Liver (tissue), 3 donors: Measurements from ENCODE around the gene DUSP2.

Source experiments
- EGR1 ChIP-seq, 2 donors: IDR thresholded peaks; 2 replicates each; pipeline ENCODE4 v1.6.1; 2016 to 2018; ENCODE audit warnings: antibody characterized with exemption in 2 of 2, low read depth in 2 of 2
- GABPA ChIP-seq, 2 donors: IDR thresholded peaks in 1 of 2; conservative IDR thresholded peaks in 1 of 2; 2 replicates each; pipeline ENCODE4 v1.6.1; 2016; ENCODE audit warnings: antibody characterized with exemption in 2 of 2, mild to moderate bottlenecking in 1 of 2, moderate library complexity in 1 of 2
- HNF4G ChIP-seq: IDR thresholded peaks from 2 replicates; pipeline ENCODE4 v1.6.1; 2016; ENCODE audit warnings: antibody characterized with exemption
- RAD21 ChIP-seq, 2 donors: IDR thresholded peaks; 2 replicates each; pipeline ENCODE4 v1.6.1; 2016; ENCODE audit warnings: antibody characterized with exemption in 2 of 2, mild to moderate bottlenecking in 2 of 2
- SP1 ChIP-seq: IDR thresholded peaks from 2 replicates; pipeline ENCODE4 v1.6.1; 2018; ENCODE audit warnings: antibody characterized with exemption, mild to moderate bottlenecking
- TAF1 ChIP-seq: conservative IDR thresholded peaks from 2 replicates; pipeline ENCODE4 v1.6.1; 2016; ENCODE audit warnings: antibody characterized with exemption, mild to moderate bottlenecking
- YY1 ChIP-seq: IDR thresholded peaks from 2 replicates; pipeline ENCODE4 v1.6.1; 2016; ENCODE audit warnings: antibody characterized with exemption, mild to moderate bottlenecking
- TF ChIP-seq, protein P1 (sequence below): fragments of 150-350 bp; IDR thresholded peaks from 2 replicates; pipeline ENCODE4 v1.5.1; 2017; ENCODE audit warnings: improper control_type of control experiment, low read depth, low read length; ENCODE audit not compliant: missing input control
- TF ChIP-seq, protein P2 (sequence below): IDR thresholded peaks from 2 replicates; pipeline ENCODE4 v1.6.1; 2016; ENCODE audit warnings: antibody characterized with exemption
- TF ChIP-seq, protein P3 (sequence below): IDR thresholded peaks from 2 replicates; pipeline ENCODE4 v1.6.1; 2016; ENCODE audit warnings: antibody characterized with exemption, mild to moderate bottlenecking
- TF ChIP-seq, protein P4 (sequence below): IDR thresholded peaks from 2 replicates; pipeline ENCODE4 v1.6.1; 2016; ENCODE audit warnings: antibody characterized with exemption
- donor health status: healthy.
- donor health status: healthy.

DNA sequence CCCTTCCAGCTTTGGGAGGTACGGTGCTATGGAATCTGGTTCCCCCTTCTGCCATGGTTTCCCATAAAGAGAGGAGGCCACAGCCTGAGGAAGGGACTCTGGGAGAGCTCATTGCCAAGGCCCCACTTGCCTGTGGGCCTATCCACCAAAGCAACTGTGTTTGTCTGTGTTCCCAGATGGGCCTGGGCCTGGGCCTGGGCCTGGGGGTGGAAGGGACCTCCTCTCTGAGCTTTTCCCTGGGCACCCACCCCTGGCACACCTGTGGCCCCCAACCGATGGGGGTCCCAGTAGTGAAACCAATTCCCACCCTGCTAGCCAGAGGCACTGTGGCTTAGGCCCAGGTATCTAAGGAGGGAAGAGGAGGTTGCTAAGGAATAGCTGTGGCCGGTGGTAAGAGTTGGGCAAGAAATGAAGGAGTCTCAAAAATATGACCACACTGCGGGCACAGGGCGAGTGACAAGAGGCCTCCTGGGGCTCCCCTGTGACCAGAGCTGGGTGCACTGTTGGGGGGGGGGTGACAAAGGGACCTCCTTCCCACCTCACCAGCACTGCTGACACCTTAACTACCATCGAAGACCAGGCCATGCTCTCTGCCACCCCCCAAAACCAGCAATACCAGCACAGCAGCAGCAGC, 4.9 kb upstream of the DUSP2 start:
- TF ChIP-seq, protein P1, sequence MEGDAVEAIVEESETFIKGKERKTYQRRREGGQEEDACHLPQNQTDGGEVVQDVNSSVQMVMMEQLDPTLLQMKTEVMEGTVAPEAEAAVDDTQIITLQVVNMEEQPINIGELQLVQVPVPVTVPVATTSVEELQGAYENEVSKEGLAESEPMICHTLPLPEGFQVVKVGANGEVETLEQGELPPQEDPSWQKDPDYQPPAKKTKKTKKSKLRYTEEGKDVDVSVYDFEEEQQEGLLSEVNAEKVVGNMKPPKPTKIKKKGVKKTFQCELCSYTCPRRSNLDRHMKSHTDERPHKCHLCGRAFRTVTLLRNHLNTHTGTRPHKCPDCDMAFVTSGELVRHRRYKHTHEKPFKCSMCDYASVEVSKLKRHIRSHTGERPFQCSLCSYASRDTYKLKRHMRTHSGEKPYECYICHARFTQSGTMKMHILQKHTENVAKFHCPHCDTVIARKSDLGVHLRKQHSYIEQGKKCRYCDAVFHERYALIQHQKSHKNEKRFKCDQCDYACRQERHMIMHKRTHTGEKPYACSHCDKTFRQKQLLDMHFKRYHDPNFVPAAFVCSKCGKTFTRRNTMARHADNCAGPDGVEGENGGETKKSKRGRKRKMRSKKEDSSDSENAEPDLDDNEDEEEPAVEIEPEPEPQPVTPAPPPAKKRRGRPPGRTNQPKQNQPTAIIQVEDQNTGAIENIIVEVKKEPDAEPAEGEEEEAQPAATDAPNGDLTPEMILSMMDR: no peak
- TF ChIP-seq, protein P2, sequence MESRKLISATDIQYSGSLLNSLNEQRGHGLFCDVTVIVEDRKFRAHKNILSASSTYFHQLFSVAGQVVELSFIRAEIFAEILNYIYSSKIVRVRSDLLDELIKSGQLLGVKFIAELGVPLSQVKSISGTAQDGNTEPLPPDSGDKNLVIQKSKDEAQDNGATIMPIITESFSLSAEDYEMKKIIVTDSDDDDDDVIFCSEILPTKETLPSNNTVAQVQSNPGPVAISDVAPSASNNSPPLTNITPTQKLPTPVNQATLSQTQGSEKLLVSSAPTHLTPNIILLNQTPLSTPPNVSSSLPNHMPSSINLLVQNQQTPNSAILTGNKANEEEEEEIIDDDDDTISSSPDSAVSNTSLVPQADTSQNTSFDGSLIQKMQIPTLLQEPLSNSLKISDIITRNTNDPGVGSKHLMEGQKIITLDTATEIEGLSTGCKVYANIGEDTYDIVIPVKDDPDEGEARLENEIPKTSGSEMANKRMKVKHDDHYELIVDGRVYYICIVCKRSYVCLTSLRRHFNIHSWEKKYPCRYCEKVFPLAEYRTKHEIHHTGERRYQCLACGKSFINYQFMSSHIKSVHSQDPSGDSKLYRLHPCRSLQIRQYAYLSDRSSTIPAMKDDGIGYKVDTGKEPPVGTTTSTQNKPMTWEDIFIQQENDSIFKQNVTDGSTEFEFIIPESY: no peak
- no peak for TF ChIP-seq YY1
- no peak for TF ChIP-seq RAD21 (IDR thresholded peaks at IDR 0.05)
- TF ChIP-seq TAF1: no peak
- no peak for TF ChIP-seq SP1
- TF ChIP-seq HNF4G: no peak
- TF ChIP-seq, protein P3, sequence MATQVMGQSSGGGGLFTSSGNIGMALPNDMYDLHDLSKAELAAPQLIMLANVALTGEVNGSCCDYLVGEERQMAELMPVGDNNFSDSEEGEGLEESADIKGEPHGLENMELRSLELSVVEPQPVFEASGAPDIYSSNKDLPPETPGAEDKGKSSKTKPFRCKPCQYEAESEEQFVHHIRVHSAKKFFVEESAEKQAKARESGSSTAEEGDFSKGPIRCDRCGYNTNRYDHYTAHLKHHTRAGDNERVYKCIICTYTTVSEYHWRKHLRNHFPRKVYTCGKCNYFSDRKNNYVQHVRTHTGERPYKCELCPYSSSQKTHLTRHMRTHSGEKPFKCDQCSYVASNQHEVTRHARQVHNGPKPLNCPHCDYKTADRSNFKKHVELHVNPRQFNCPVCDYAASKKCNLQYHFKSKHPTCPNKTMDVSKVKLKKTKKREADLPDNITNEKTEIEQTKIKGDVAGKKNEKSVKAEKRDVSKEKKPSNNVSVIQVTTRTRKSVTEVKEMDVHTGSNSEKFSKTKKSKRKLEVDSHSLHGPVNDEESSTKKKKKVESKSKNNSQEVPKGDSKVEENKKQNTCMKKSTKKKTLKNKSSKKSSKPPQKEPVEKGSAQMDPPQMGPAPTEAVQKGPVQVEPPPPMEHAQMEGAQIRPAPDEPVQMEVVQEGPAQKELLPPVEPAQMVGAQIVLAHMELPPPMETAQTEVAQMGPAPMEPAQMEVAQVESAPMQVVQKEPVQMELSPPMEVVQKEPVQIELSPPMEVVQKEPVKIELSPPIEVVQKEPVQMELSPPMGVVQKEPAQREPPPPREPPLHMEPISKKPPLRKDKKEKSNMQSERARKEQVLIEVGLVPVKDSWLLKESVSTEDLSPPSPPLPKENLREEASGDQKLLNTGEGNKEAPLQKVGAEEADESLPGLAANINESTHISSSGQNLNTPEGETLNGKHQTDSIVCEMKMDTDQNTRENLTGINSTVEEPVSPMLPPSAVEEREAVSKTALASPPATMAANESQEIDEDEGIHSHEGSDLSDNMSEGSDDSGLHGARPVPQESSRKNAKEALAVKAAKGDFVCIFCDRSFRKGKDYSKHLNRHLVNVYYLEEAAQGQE: no peak
- TF ChIP-seq GABPA (IDR thresholded peaks at IDR 0.05 in 1 of 2, conservative IDR thresholded peaks at IDR 0.05 in 1 of 2): no peak
- TF ChIP-seq EGR1 (IDR thresholded peaks at IDR 0.05; ENCODE audit: low read depth in 2 of 2): no peak
- TF ChIP-seq, protein P4, sequence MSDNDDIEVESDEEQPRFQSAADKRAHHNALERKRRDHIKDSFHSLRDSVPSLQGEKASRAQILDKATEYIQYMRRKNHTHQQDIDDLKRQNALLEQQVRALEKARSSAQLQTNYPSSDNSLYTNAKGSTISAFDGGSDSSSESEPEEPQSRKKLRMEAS: no peak
